Vagina (tissue), 2 donors: ENCODE data around the gene FBLIM1.

Source experiments
- POLR2A ChIP-seq, 2 donors: fragments of 450-650 bp; IDR thresholded peaks; one replicate each; pipeline ENCODE4 v1.6.1; 2017; ENCODE audit warnings: antibody characterized with exemption in 2 of 2, mild to moderate bottlenecking in 2 of 2, moderate library complexity in 2 of 2
- TF ChIP-seq, protein P1 (sequence below), 3 experiments: fragments of 450-650 bp in 2 of 3; fragments of 200-600 bp in 1 of 3; sonication (generic) in 1 of 3; IDR thresholded peaks; one replicate each; pipeline ENCODE4 v1.5.1; 2017 to 2019; ENCODE audit warnings: antibody characterized with exemption in 3 of 3, mild to moderate bottlenecking in 2 of 3, moderate library complexity in 2 of 3

DNA sequence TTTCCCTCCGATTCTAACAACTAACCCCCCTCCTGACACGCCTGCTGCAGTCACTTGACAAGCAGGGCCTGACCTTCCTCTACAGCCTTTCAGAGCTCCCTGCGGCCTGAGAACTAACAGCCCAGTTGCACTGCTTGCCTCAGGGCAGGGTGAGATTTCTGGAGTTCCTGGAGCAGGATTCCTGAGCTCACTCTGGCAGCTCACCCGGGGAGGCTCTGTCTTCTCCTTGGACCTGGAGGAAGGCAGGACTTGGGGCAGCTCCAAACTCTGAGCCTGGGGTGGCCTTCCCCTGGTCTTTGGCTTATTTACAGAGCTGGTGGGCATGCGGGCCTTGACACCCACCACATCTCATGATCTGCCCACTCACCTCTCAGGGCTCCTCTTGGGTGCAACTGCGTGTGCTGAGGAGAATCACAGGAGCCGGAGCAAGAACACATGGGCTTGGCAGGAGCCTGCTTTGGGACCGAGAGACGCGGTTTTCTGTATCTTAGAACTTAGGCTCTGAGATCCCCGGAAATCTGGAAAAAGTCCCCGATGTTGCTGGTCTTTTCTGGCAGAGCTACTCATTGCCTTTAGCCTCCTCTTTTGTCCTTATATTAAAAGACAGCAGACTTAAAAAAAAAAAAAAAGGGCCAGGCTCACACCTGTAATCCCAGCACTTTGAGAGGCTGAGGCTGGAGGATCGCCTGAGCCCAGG, 35.6 kb upstream of the FBLIM1 start:
- TF ChIP-seq, protein P1, sequence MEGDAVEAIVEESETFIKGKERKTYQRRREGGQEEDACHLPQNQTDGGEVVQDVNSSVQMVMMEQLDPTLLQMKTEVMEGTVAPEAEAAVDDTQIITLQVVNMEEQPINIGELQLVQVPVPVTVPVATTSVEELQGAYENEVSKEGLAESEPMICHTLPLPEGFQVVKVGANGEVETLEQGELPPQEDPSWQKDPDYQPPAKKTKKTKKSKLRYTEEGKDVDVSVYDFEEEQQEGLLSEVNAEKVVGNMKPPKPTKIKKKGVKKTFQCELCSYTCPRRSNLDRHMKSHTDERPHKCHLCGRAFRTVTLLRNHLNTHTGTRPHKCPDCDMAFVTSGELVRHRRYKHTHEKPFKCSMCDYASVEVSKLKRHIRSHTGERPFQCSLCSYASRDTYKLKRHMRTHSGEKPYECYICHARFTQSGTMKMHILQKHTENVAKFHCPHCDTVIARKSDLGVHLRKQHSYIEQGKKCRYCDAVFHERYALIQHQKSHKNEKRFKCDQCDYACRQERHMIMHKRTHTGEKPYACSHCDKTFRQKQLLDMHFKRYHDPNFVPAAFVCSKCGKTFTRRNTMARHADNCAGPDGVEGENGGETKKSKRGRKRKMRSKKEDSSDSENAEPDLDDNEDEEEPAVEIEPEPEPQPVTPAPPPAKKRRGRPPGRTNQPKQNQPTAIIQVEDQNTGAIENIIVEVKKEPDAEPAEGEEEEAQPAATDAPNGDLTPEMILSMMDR (IDR thresholded peaks at IDR 0.05), result no peak
- TF ChIP-seq POLR2A (IDR thresholded peaks at IDR 0.05), result no peak
